ENCODE measurements around the gene SYNPO. TPM values are rescaled to one million over a fixed set of nuclear protein-coding genes. Genes with fewer than 3 reads are reported as not detected.

SYNPO gene
- total RNA-seq, 1 donor from 2014 or later = 40.2 TPM

DNA sequence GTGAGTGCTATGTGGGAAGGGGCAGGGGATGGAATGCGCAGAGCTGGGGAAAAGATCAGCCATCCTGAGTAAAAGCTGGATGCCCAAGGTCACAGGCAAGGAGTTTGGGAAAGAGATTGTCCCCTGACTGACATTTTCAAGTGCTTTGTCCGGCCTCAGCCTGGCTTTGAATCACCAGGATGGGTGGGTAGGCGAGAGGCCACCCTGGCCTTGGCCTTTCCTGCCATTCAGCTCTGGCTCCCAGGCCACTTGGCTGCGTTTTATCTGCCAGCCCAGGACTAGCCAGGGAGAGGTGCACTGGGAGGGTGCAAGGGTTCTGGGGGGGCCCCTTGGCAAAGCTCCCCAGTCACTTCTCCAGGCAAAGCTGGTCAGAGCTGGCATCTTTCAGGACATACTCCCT, 37.4 kb upstream of the SYNPO start:
- DNase-seq (ENCODE audit: low read depth) = no peak
- no peak overlapping the region for H3K4me2 ChIP-seq (ENCODE audit: low read length)
- no peaks in the 10 kb centered on the region for H3K36me3 ChIP-seq (ENCODE audit: insufficient read depth, low read length)
- TF ChIP-seq, protein P1, sequence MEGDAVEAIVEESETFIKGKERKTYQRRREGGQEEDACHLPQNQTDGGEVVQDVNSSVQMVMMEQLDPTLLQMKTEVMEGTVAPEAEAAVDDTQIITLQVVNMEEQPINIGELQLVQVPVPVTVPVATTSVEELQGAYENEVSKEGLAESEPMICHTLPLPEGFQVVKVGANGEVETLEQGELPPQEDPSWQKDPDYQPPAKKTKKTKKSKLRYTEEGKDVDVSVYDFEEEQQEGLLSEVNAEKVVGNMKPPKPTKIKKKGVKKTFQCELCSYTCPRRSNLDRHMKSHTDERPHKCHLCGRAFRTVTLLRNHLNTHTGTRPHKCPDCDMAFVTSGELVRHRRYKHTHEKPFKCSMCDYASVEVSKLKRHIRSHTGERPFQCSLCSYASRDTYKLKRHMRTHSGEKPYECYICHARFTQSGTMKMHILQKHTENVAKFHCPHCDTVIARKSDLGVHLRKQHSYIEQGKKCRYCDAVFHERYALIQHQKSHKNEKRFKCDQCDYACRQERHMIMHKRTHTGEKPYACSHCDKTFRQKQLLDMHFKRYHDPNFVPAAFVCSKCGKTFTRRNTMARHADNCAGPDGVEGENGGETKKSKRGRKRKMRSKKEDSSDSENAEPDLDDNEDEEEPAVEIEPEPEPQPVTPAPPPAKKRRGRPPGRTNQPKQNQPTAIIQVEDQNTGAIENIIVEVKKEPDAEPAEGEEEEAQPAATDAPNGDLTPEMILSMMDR (IDR thresholded peaks at IDR 0.05; ENCODE audit: insufficient read depth, low read depth, low read length) = no peak
- TF ChIP-seq EZH2 (IDR thresholded peaks at IDR 0.05; ENCODE audit: insufficient read depth, low read length) = no peak
- H3K79me2 ChIP-seq (ENCODE audit: insufficient read depth, low read length) = no peaks in the 10 kb centered on the region
- peaks cover 13% of the 10 kb centered on the region for H3K4me1 ChIP-seq (ENCODE audit: insufficient read depth, low read length)
- no peak overlapping the region for H3K4me3 Mint-ChIP-seq (ENCODE audit: unreplicated experiment)
- no peaks in the 10 kb centered on the region for H3K9me3 Mint-ChIP-seq (ENCODE audit: unreplicated experiment)
- no peaks in the 10 kb centered on the region for H4K20me1 ChIP-seq (ENCODE audit: insufficient read depth, low read length)
- H3K9me3 ChIP-seq (ENCODE audit: insufficient read depth, low read depth, low read length) = no peaks in the 10 kb centered on the region
- H3K27ac Mint-ChIP-seq (ENCODE audit: unreplicated experiment) = no peak overlapping the region
- H3K36me3 Mint-ChIP-seq (ENCODE audit: low read depth, unreplicated experiment) = no peaks in the 10 kb centered on the region
- H3K9ac ChIP-seq (ENCODE audit: low read length) = no peak overlapping the region
- peaks cover 3% of the 10 kb centered on the region for H3K4me1 Mint-ChIP-seq (ENCODE audit: low read depth, unreplicated experiment)
- no peak for FAIRE-seq
- no peaks in the 10 kb centered on the region for H3K27me3 ChIP-seq (ENCODE audit: insufficient read depth, low read length)
- H2AFZ ChIP-seq (ENCODE audit: low read depth, low read length) = no peak overlapping the region
- H3K4me3 ChIP-seq (ENCODE audit: insufficient read depth, low read depth, low read length) = no peak overlapping the region
- H3K27me3 Mint-ChIP-seq (ENCODE audit: low read depth, unreplicated experiment) = peaks cover 28% of the 10 kb centered on the region
- H3K27ac ChIP-seq (ENCODE audit: low read depth, low read length) = no peak overlapping the region

DNA sequence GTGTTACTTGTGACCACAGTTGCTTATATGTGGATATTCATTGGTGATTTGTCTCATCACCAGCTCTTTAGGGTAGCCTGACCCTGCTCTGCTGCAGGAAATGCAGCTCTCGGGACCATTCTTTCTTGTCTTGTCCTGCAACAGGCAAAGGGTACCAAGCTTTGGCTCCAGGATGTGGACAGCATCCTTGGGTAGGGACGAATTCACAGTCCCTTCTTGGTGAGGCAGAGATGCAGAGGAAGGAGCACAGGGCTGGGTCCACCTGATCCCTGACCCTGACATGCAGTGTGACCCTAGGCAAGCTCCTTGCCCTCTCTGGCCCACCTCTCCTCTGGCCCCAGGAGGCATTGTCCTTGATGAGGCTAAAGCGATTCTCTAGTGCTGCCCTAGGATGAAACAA, 37.0 kb upstream of the SYNPO start:
- Histone ChIP-seq H3K36me3 (ENCODE audit: insufficient read depth, low read length) (no peaks in the 10 kb centered on the region), H3K79me2 (ENCODE audit: insufficient read depth, low read length) (no peaks in the 10 kb centered on the region), H2AFZ (ENCODE audit: low read depth, low read length) (no peak overlapping the region), H3K27ac (ENCODE audit: low read depth, low read length) (no peak overlapping the region), H3K4me3 (ENCODE audit: insufficient read depth, low read depth, low read length) (no peak overlapping the region), H3K4me2 (ENCODE audit: low read length) (no peak overlapping the region), H3K9ac (ENCODE audit: low read length) (no peak overlapping the region), H3K4me1 (ENCODE audit: insufficient read depth, low read length) (peaks cover 13% of the 10 kb centered on the region), H3K9me3 (ENCODE audit: insufficient read depth, low read depth, low read length) (no peaks in the 10 kb centered on the region), H4K20me1 (ENCODE audit: insufficient read depth, low read length) (no peaks in the 10 kb centered on the region), H3K27me3 (ENCODE audit: insufficient read depth, low read length) (no peaks in the 10 kb centered on the region)
- no peak overlapping the region for H3K4me3 Mint-ChIP-seq (ENCODE audit: unreplicated experiment)
- DNase-seq (ENCODE audit: low read depth) (no peak), FAIRE-seq (no peak)
- H3K27me3 Mint-ChIP-seq (ENCODE audit: low read depth, unreplicated experiment) = peaks cover 28% of the 10 kb centered on the region
- peaks cover 3% of the 10 kb centered on the region for H3K4me1 Mint-ChIP-seq (ENCODE audit: low read depth, unreplicated experiment)
- no peak for TF ChIP-seq EZH2 (IDR thresholded peaks at IDR 0.05; ENCODE audit: insufficient read depth, low read length)
- TF ChIP-seq, protein P1 (IDR thresholded peaks at IDR 0.05; ENCODE audit: insufficient read depth, low read depth, low read length) = no peak
- no peaks in the 10 kb centered on the region for H3K9me3 Mint-ChIP-seq (ENCODE audit: unreplicated experiment)
- no peaks in the 10 kb centered on the region for H3K36me3 Mint-ChIP-seq (ENCODE audit: low read depth, unreplicated experiment)
- H3K27ac Mint-ChIP-seq (ENCODE audit: unreplicated experiment) = no peak overlapping the region

DNA sequence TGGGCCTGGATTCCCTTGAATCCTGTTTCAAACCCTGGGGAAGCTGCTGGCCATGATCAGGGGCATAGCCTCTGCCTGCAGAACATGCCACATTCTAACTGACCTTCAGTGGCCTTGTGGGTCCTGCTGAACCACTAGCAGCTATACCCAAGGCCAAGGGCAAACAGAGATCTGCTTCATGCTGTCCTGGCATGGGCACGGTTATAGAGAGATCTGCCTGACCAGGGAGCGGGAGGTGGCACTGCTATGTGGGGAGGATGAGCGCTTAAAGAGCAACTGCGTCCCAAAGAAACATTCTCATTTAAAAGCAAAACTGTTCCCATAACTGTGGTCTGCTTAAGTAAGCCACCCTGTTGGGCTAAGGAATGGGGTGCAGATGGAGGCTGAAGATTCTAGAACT, 36.5 kb upstream of the SYNPO start:
- DNase-seq (ENCODE audit: low read depth) (no peak), FAIRE-seq (no peak)
- Histone ChIP-seq H3K4me3 (ENCODE audit: insufficient read depth, low read depth, low read length) (no peak overlapping the region), H3K27ac (ENCODE audit: low read depth, low read length) (no peak overlapping the region), H3K9me3 (ENCODE audit: insufficient read depth, low read depth, low read length) (no peaks in the 10 kb centered on the region), H3K36me3 (ENCODE audit: insufficient read depth, low read length) (no peaks in the 10 kb centered on the region), H4K20me1 (ENCODE audit: insufficient read depth, low read length) (no peaks in the 10 kb centered on the region), H2AFZ (ENCODE audit: low read depth, low read length) (no peak overlapping the region), H3K79me2 (ENCODE audit: insufficient read depth, low read length) (no peaks in the 10 kb centered on the region), H3K27me3 (ENCODE audit: insufficient read depth, low read length) (no peaks in the 10 kb centered on the region), H3K4me2 (ENCODE audit: low read length) (no peak overlapping the region), H3K4me1 (ENCODE audit: insufficient read depth, low read length) (peaks cover 13% of the 10 kb centered on the region), H3K9ac (ENCODE audit: low read length) (no peak overlapping the region)
- Mint-ChIP-seq H3K9me3 (ENCODE audit: unreplicated experiment) (no peaks in the 10 kb centered on the region), H3K4me3 (ENCODE audit: unreplicated experiment) (no peak overlapping the region), H3K27me3 (ENCODE audit: low read depth, unreplicated experiment) (peaks cover 28% of the 10 kb centered on the region), H3K36me3 (ENCODE audit: low read depth, unreplicated experiment) (no peaks in the 10 kb centered on the region), H3K27ac (ENCODE audit: unreplicated experiment) (no peak overlapping the region), H3K4me1 (ENCODE audit: low read depth, unreplicated experiment) (peaks cover 3% of the 10 kb centered on the region)
- no peak for TF ChIP-seq EZH2 (IDR thresholded peaks at IDR 0.05; ENCODE audit: insufficient read depth, low read length)
- TF ChIP-seq, protein P1 (IDR thresholded peaks at IDR 0.05; ENCODE audit: insufficient read depth, low read depth, low read length) = no peak

Measured in astrocyte (in vitro differentiated cells and primary cell).